Forelimb muscle (tissue), 1 donor: ENCODE results near the gene ALDOA. TPM values are rescaled to one million over a fixed set of nuclear protein-coding genes. Genes with fewer than 3 reads are reported as not detected.
"Not testable (repeated sequence)": the region's sequence is repeated elsewhere in the genome, so short reads cannot be mapped to it uniquely, and the experiment has no call there.

Experiments used
- DNase-seq: peaks from one replicate; pipeline ENCODE4 v3.0.0-alpha.2; 2013; ENCODE audit warnings: low read depth
- polyA plus RNA-seq: library from polyadenylated mRNA; unstranded; fragments of 120-200 nt; gene quantifications from one replicate; pipeline ENCODE4 v1.2.1, GENCODE V29; 2013; ENCODE audit not compliant: insufficient read length

The ALDOA gene
- polyA plus RNA-seq, 1 donor = 2,367 TPM

- no peak for DNase-seq
Measured at GRCh38 chr16:30090610-30091331, 25.2 kb downstream of the ALDOA start.

GRCh38 chr16:30091474-30092372 lies 26.2 kb downstream of the ALDOA start, which contains the start of gene TBX6:
TSS of gene TBX6 (minus strand) at chr16:30091924. CDS start at chr16:30091193, 731 bp downstream.
- peak; percentile 60 for DNase-seq

GRCh38 chr16:30092373-30093010 lies 26.9 kb downstream of the ALDOA start:
- DNase-seq = peak; percentile 41

- no peak for DNase-seq
Measured at GRCh38 chr16:30094541-30095165, 29.1 kb downstream of the ALDOA start.

DNA sequence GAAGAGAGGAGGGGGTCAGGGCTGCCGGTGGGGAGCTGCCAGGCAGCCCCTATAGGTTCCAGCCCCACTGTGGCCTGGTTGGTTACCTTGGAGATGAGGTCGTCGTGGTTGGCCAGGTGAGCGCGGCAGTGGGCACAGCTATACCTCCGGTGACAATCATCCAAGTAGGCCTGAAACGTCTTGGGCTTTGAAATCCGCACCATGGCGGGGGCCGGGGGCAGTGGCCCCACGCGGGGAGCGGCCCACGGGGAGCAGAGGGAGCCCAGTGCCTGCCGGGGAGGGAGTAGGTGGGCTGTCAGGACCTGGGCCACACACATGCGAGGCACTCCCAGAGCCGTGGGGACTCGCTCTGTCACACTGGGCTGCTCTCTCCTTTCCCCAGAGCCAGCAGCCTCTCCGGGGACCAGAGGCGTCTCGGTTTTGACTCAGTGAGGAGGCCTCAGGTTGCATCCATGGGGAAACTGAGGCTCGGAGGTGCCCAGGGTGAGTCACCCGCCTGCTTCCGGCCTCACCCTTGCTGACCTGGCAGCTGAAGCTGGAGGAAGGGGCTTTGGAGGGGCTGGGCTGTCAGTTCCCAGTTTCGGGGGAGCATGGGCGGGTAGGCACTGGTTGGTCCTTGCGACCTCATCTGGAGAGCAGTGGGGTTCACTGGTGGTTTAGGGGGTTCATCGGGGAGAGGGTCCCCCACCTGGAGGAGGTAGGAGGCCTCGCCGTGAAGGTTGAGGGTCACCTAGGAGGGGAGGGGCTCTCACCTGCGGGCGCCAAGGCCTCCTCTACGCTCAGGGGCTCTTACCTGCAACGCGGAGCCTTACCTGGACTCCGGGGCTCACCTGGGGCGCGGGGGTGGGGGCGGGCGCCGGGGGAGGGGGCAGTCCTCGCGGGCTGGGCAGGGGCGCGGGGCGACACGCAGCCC lies 29.9 kb downstream of the ALDOA start:
- DNase-seq = no peak

DNA sequence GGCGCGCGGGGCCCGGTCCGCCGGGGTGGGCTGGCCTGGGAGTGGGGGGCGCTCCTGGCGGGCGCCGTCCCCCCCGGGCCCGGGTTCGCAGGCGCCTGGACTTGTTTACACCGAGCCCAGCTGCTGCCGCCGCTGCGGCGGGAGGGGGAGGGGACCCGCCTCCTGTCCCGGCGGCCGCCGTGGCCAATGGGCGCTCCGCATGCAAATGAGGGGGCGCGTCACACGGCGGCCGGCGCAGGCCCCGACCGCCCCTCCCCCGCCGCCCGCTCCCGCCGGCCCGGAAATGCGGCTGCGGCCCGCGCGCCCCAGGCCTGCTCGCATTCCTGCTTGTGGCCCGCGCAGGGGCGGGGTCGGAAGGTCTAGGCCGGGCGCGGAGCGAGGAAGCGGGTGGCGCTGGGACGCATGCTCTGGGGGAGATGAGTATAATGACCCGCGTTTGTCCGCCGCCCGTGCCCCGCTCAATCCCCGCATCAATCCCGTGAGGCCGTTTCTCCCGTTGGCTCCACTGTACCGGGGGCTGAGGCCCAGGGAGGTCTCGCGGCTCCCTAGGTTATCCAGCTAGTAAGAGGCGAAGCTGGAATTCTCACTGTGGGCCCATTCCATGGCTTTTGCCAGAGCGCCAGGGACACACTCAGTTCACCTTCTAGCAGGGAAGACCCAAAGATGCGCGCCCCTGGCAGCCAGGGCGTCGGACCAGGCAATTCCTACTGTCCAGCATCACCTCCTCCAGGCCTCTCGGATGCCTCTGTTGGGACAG lies 30.7 kb downstream of the ALDOA start, which contains the start of gene YPEL3:
TSS of gene YPEL3 (minus strand) at position 109 of the 757 bp plus-strand sequence. CDS start 731 bp downstream, outside the sequence.
- DNase-seq = peak; percentile 68

GRCh38 chr16:30096862-30097563 lies 31.5 kb downstream of the ALDOA start:
- DNase-seq = no peak

DNA sequence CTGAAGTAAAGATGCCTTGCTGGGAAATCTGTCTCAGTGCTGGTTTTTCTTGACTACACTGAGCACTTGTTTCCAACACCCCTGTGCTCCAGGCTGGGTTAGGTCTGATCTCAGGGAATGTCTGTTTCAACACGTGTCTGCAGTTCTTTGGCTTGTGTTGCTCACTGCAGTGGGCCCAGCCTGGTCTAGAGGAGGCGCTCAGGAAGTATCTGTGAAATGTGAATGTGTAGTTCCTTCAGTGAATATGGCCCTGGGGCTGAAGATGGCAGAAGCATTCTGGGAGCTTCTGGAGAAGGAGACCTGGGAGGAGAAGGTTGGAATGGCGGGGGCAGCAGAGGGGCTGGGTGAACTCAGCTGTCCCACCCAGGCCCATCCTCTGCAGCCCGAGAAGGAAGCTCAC lies 38.5 kb downstream of the ALDOA start:
- no peak for DNase-seq

DNA sequence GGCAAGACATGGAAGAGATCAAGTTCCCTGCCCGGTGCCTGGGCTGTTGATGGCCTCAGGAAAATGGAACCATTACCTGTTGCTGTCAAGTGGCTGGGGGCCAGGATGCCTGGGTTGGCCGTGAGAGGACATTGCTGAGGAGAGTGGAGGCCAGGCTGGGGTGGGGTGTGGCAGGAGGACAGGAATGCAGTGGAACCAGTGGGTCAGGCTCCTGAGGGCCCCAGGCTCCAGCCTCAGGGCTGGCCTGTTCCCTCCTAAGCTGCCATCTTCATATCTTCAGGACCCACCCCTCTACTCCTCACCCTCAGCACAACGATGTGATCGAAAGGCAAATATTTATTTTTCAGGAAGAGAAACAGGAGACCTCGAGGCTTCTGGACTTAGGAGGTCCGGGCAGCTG lies 38.9 kb downstream of the ALDOA start:
- no peak for DNase-seq

GRCh38 chr16:30108059-30108850 lies 42.7 kb downstream of the ALDOA start:
- DNase-seq = no peak

- no peak for DNase-seq
Measured at GRCh38 chr16:30110661-30111060, 45.1 kb downstream of the ALDOA start.

DNA sequence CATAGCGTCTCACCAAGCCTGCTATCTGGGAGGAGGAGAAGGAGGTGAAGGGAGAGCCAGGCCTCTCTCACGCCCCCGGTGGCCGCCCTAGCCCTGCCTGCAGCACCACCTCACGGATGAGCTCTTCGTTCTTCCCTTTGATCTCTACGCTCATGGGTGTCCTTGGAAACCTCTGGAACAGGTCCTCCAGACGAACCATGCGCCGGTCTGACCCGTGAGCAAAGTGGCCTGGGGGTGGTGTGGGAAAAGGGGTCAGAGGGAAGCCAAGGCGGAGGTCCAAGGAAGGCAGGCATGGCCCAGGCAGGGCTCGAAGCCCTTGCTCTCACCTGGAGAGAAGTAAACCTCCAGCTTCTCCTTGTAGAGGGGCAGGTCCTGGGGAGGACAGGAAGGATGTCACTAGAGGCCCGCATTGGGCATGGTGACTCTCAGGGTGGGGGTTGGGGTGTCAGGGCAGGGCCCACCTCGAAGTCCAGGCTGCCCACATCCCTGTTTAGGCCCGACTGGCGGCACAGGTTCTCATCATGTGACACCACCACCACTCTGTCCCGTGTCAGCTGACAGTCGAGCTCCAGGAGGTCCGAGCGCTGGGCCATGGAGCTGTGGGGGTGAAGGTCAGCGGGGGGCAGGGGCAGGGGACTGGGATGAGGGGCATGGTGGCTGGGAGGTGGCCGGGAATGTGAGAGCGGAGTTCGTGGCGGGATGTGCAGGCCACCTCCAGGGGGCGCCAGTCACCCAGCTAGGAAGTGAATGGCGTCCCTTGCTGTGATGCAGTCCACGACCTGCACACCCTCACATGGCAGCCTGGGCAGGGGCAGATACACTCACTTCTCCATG lies 46.9 kb downstream of the ALDOA start:
- no peak for DNase-seq

GRCh38 chr16:30113031-30113710 lies 47.6 kb downstream of the ALDOA start, which contains the start of gene GDPD3:
TSS of gene GDPD3 (minus strand) at chr16:30113537. CDS start at chr16:30113478, 59 bp downstream.
- DNase-seq = no peak

- DNase-seq = no peak
Measured at GRCh38 chr16:30113711-30114333, 48.3 kb downstream of the ALDOA start.

DNA sequence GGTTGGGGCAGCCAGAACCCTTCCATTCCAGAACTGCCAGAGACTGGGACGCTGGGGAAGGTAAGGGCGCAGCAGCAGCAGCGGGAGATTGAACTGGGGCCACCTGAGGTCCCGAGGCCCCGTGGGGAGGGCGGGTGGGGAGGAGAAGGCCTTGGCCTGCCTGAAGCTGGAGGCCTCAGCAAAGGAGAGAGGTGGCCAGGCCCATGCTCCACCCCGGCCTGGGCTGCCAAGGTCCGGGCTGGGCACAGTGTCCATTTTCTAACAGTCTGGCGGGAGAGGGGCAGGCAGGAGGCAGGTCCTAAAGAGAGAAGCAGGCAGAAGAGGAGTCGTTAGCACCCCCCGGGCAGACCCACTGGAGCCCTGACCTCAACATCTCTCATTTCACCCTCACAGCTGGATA lies 48.9 kb downstream of the ALDOA start:
- DNase-seq = no peak

GRCh38 chr16:30114833-30115232 lies 49.3 kb downstream of the ALDOA start:
- DNase-seq = not testable (repeated sequence)
